Measurements from ENCODE around the gene SEMA3B.

SEMA3B gene

DNA sequence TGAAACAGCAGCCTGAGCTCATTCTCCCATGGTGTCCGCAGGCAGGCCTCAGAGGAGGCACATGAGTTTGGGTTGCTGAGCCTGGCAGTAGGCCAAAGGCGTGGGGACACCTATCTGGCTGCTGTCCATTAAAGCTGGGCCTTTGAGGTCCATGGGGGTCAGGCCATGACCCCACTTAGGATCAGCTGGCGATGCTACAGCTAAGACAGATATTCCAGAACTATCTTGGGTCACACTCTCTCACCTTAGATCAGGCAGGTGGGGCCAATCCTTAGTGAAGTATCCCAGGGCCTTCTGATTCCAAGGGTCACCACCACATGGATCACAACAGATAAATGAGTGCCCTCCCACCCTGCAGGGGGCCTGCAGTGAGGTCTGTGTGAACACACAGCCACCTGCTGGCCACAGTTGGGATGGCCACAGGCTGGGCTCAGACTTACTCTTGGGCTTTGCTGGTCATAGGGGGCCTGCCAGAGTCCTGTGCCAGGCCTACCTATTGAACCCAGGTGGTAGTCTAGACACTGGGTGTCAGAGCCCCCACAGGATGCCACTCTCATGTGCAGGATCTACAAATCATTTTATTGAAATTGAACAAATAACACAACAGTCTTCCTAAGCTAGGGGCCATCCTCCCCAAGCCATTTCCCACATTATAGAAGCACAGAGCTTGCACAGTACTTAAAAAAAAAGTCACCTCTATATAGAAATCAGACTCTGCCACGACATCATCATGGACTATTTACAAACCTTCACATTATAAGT, 55.6 kb downstream of the SEMA3B start:
- peak; percentile 48 for FAIRE-seq

GRCh38 chr3:50325113-50325480, 56.1 kb downstream of the SEMA3B start:
- DNase-seq (ENCODE audit: insufficient read length) (no peak), FAIRE-seq (no peak)
- TF ChIP-seq POLR2A (IDR thresholded peaks at IDR 0.05; ENCODE audit: low read depth, low read length), result no peak
- no peak for TF ChIP-seq POLR2AphosphoS5 (IDR thresholded peaks at IDR 0.05; ENCODE audit: low read depth, low read length)
- TF ChIP-seq TAF1 (IDR thresholded peaks at IDR 0.05; ENCODE audit: borderline replicate concordance, low read depth, low read length), result no peak

More for the DNA sequence above, 55.6 kb downstream of the SEMA3B start:
- peak; percentile 54 for DNase-seq (ENCODE audit: insufficient read length)
- TF ChIP-seq TAF1 (IDR thresholded peaks at IDR 0.05; ENCODE audit: borderline replicate concordance, low read depth, low read length) (no peak), POLR2A (IDR thresholded peaks at IDR 0.05; ENCODE audit: low read depth, low read length) (no peak), POLR2AphosphoS5 (IDR thresholded peaks at IDR 0.05; ENCODE audit: low read depth, low read length) (no peak)

- TF ChIP-seq POLR2AphosphoS5 (IDR thresholded peaks at IDR 0.05; ENCODE audit: low read depth, low read length), result no peak
- no peak for TF ChIP-seq POLR2A (IDR thresholded peaks at IDR 0.05; ENCODE audit: low read depth, low read length)
- no peak for TF ChIP-seq TAF1 (IDR thresholded peaks at IDR 0.05; ENCODE audit: borderline replicate concordance, low read depth, low read length)
- no peak for FAIRE-seq
- DNase-seq (ENCODE audit: insufficient read length), result no peak
Measured at GRCh38 chr3:50325497-50326181, 56.7 kb downstream of the SEMA3B start.

GRCh38 chr3:50326182-50326541, 57.2 kb downstream of the SEMA3B start:
- DNase-seq (ENCODE audit: insufficient read length), result no peak
- TF ChIP-seq POLR2AphosphoS5 (IDR thresholded peaks at IDR 0.05; ENCODE audit: low read depth, low read length), result no peak
- TF ChIP-seq POLR2A (IDR thresholded peaks at IDR 0.05; ENCODE audit: low read depth, low read length), result no peak
- FAIRE-seq, result no peak

DNA sequence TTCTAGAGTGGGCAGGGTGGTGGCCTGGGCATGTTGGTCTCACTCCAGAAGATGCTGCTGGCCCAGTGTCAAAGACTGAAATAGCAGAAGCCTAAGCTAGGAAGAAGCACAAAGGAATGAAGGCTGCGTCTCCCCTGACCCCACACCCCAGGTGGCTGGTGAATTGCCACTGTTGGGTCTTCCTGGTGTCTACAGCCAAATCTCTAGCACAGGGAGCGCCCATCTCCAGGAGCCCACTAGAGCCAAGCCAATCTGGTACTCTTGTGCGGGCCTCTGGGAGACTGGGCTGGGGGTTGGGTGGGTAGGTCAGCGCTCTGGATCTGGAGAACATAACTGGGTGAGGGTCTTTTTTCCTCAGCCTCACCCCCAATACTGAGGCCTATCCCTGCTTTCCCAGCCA, 58.2 kb downstream of the SEMA3B start:
- TF ChIP-seq POLR2AphosphoS5 (IDR thresholded peaks at IDR 0.05; ENCODE audit: low read depth, low read length), result no peak
- no peak for TF ChIP-seq POLR2A (IDR thresholded peaks at IDR 0.05; ENCODE audit: low read depth, low read length)
- TF ChIP-seq TAF1 (IDR thresholded peaks at IDR 0.05; ENCODE audit: borderline replicate concordance, low read depth, low read length), result no peak
- no peak for DNase-seq (ENCODE audit: insufficient read length)
- no peak for FAIRE-seq

Measured in GM12892 (cell line).